Measurements from ENCODE around the gene PRKN. TPM values are rescaled to one million over a fixed set of nuclear protein-coding genes. Genes with fewer than 3 reads are reported as not detected.

PRKN gene
- total and polyA plus RNA-seq, 2 experiments from 2014 or later, result 11.7 to 28.1 TPM

GRCh38 chr6:162200041-162200440, 527.5 kb downstream of the PRKN start:
- no peak for DNase-seq (ENCODE audit: low read depth in 1 of 2, low spot score in 1 of 2)
- no peak for TF ChIP-seq CTCF (IDR thresholded peaks at IDR 0.05; ENCODE audit: low read depth, low read length)
- no peak overlapping the region for H3K27ac ChIP-seq

GRCh38 chr6:162198925-162199324, 528.6 kb downstream of the PRKN start:
- H3K36me3 ChIP-seq, result no peaks in the 10 kb centered on the region

More at GRCh38 chr6:162200041-162200440, 527.5 kb downstream of the PRKN start:
- Histone ChIP-seq H3K4me3 (no peak overlapping the region), H3K9me3 (ENCODE audit: low read depth) (no peaks in the 10 kb centered on the region), H3K36me3 (no peaks in the 10 kb centered on the region), H3K27me3 (no peaks in the 10 kb centered on the region), H3K4me1 (ENCODE audit: low read depth) (peaks cover 9% of the 10 kb centered on the region)

GRCh38 chr6:162198076-162198475, 529.5 kb downstream of the PRKN start:
- DNase-seq (ENCODE audit: low read depth in 1 of 2, low spot score in 1 of 2), result no peak
- no peaks in the 10 kb centered on the region for H3K9me3 ChIP-seq (ENCODE audit: low read depth)
- H3K27ac ChIP-seq, result no peak overlapping the region
- TF ChIP-seq CTCF (IDR thresholded peaks at IDR 0.05; ENCODE audit: low read depth, low read length), result no peak
- peaks cover 9% of the 10 kb centered on the region for H3K4me1 ChIP-seq (ENCODE audit: low read depth)
- H3K27me3 ChIP-seq, result no peaks in the 10 kb centered on the region
- no peak overlapping the region for H3K4me3 ChIP-seq
- no peaks in the 10 kb centered on the region for H3K36me3 ChIP-seq

More at GRCh38 chr6:162198925-162199324, 528.6 kb downstream of the PRKN start:
- TF ChIP-seq CTCF (IDR thresholded peaks at IDR 0.05; ENCODE audit: low read depth, low read length), result no peak
- Histone ChIP-seq H3K9me3 (ENCODE audit: low read depth) (no peaks in the 10 kb centered on the region), H3K4me1 (ENCODE audit: low read depth) (peaks cover 9% of the 10 kb centered on the region), H3K4me3 (no peak overlapping the region), H3K27me3 (no peaks in the 10 kb centered on the region), H3K27ac (no peak overlapping the region)
- no peak for DNase-seq (ENCODE audit: low read depth in 1 of 2, low spot score in 1 of 2)

GRCh38 chr6:162195441-162195840, 532.1 kb downstream of the PRKN start:
- H3K27ac ChIP-seq, result no peak overlapping the region
- TF ChIP-seq CTCF (IDR thresholded peaks at IDR 0.05; ENCODE audit: low read depth, low read length), result no peak

GRCh38 chr6:162190981-162191380, 536.6 kb downstream of the PRKN start:
- Histone ChIP-seq H3K4me1 (ENCODE audit: low read depth) (peaks cover 32% of the 10 kb centered on the region), H3K4me3 (no peak overlapping the region), H3K36me3 (no peaks in the 10 kb centered on the region), H3K27me3 (no peaks in the 10 kb centered on the region), H3K27ac (no peak overlapping the region), H3K9me3 (ENCODE audit: low read depth) (no peaks in the 10 kb centered on the region)
- no peak for DNase-seq (ENCODE audit: low read depth in 1 of 2, low spot score in 1 of 2)
- TF ChIP-seq CTCF (IDR thresholded peaks at IDR 0.05; ENCODE audit: low read depth, low read length), result no peak

More at GRCh38 chr6:162195441-162195840, 532.1 kb downstream of the PRKN start:
- Histone ChIP-seq H3K27me3 (no peaks in the 10 kb centered on the region), H3K36me3 (no peaks in the 10 kb centered on the region), H3K9me3 (ENCODE audit: low read depth) (no peaks in the 10 kb centered on the region), H3K4me1 (ENCODE audit: low read depth) (peaks cover 15% of the 10 kb centered on the region), H3K4me3 (no peak overlapping the region)
- no peak for DNase-seq (ENCODE audit: low read depth in 1 of 2, low spot score in 1 of 2)
